Fibroblast of lung (primary cell): ENCODE measurements around the gene NCKAP5.

Experiments used
- CTCF ChIP-seq, 2 donors: IDR thresholded peaks in 1 of 2; conservative IDR thresholded peaks in 1 of 2; 1 replicate in 1 of 2; 2 replicates in 1 of 2; pipeline ENCODE4 v1.5.1; 2011 to 2012; ENCODE audit warnings: low read length in 2 of 2, control low read depth in 1 of 2, inconsistent platforms in 1 of 2, low read depth in 1 of 2, mild to moderate bottlenecking in 1 of 2
- EZH2 ChIP-seq: IDR thresholded peaks from 2 replicates; pipeline ENCODE4 v1.5.1; 2012; ENCODE audit warnings: low read length, control low read depth, mild to moderate bottlenecking; ENCODE audit errors: missing control alignments

GRCh38 chr2:133086176-133086575 lies 482.1 kb downstream of the NCKAP5 start:
- no peak for TF ChIP-seq CTCF (conservative IDR thresholded peaks at IDR 0.05 in 1 of 2, IDR thresholded peaks at IDR 0.05 in 1 of 2; ENCODE audit: low read depth in 1 of 2, low read length in 2 of 2)
- TF ChIP-seq EZH2, result no peak
